Measurements from ENCODE around the gene GATA5.

The GATA5 gene

GRCh38 chr20:62413896-62414481 lies 61.8 kb downstream of the GATA5 start:
- peak; percentile 81 for DNase-seq (ENCODE audit: low spot score)
